ENCODE results near the gene MRPL33.
"Not testable (repeated sequence)": the region's sequence is repeated elsewhere in the genome, so short reads cannot be mapped to it uniquely, and the experiment has no call there.

MRPL33 gene

GRCh38 chr2:27742571-27742970 is 28.9 kb upstream of the MRPL33 start:
- DNase-seq, result no peak

GRCh38 chr2:27745494-27745893 is 26.0 kb upstream of the MRPL33 start:
- not testable (repeated sequence) for DNase-seq

GRCh38 chr2:27746325-27746724 is 25.2 kb upstream of the MRPL33 start:
- DNase-seq, result no peak

DNA sequence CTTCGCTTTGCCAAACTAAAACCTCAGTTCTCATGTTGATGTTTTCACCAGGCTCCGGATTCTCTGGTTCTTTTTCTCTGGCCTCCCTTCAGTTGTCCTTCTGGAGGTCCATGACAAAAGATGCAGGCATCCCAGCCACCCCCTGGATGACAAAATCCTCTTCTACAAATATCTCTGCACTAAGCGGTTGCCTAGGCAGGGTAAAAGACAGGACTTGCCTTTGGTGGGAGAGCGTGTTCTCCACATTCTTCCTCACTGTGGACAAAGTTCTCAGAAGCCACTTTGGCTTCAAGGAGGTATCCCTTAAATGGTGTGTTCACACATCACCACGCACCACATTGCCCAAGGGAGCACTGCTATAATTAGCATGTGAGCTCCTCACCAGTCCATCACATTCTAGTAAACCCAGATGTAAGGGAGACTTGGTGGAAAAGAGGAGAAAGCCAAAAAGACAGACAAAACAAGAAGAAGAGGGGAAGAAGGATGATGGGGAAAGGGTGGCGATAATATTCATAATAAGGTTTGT is 23.6 kb upstream of the MRPL33 start:
- DNase-seq, result no peak

DNA sequence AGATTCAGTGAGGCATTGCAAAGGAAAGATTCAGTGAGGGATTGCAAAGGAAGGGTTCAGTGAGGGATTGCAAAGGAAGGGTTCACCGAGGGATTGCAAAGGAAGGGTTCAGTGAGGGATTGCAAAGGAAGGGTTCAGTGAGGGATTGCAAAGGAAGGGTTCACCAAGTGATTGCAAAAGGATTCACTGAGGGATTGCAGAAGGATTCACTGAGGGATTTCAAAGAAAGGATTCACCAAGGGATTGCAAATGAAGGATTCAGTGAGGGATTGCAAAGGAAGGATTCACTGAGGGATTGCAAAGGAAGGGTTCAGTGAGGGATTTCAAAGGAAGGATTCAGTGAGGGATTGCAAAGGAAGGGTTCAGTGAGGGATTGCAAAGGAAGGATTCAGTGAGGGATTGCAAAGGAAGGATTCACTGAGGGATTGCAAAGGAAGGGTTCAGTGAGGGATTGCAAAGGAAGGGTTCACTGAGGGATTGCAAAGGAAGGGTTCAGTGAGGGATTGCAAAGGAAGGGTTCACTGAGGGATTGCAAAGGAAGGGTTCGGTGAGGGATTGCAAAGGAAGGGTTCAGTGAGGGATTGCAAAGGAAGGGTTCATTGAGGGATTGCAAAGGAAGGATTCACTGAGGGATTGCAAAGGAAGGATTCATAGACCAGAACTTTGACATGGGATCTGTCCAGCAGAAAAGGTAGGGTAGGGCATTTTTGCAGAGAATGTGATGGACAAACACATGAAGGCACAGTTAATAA is 22.5 kb upstream of the MRPL33 start:
- not testable (repeated sequence) for DNase-seq

DNA sequence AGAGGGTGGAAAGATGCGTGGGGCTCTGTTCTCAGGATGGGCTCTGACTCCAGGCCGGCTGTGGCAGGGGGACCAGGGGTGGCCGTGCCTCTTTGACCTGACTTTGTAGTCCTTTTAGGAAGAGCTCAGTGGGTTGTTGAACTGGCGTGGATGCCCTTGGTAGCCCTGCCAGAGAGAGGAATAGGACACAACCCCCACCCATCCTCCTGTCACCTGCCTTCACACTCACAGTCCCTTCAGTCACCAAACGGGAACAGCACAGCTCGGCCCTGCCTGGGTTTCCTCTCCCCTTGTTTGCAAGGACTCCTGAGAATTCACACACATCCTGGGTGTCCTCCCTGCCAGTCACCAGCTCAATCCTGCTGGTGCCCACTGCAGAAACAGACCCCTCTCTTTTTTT is 20.1 kb upstream of the MRPL33 start:
- no peak for DNase-seq

GRCh38 chr2:27752551-27753237 is 18.8 kb upstream of the MRPL33 start:
- DNase-seq, result peak; percentile 89

GRCh38 chr2:27754138-27754588 is 17.4 kb upstream of the MRPL33 start:
- peak; percentile 94 for DNase-seq

DNA sequence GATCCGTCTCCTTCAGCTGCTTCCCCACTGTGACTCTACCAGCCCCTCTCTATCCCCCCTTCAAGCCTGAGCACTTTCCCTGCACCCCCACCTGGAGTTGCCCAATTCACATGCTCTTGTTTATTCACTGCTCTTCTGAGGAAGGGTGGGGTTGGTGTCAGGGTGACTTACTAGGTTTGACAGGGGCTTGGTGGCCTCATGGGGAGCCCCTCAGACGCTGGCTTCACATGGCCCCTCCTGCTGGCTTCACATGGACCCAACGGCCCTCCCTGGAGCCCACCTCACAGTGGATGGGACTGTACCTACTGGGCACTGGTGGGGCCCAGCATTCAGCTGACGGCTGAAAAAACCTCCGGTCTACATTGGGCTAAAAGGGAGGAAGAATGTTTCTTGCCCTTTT is 16.7 kb upstream of the MRPL33 start:
- DNase-seq, result no peak

GRCh38 chr2:27756091-27756490 is 15.4 kb upstream of the MRPL33 start:
- no peak for DNase-seq

- no peak for DNase-seq
Observed at GRCh38 chr2:27756544-27757498, 14.7 kb upstream of the MRPL33 start.

GRCh38 chr2:27762951-27763906 is 8.3 kb upstream of the MRPL33 start:
- no peak for DNase-seq

DNA sequence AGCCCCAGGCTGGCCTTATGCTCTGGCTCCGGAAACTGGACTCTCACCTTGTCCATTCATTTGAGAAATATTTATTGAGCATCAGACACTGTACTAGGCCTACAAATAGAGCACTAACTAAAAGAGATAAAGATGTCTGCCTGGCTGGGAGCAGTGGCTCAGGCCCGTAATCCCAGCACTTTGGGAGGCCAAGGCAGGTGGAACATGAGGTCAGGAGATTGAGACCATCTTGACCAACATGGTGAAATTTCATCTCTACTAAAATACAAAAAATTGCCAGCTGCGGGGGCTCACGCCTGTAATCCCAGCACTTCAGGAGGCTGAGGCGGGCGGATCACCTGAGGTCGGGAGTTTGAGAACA is 7.6 kb upstream of the MRPL33 start:
- no peak for DNase-seq

GRCh38 chr2:27764526-27764925 is 7.0 kb upstream of the MRPL33 start:
- DNase-seq, result not testable (repeated sequence)

DNA sequence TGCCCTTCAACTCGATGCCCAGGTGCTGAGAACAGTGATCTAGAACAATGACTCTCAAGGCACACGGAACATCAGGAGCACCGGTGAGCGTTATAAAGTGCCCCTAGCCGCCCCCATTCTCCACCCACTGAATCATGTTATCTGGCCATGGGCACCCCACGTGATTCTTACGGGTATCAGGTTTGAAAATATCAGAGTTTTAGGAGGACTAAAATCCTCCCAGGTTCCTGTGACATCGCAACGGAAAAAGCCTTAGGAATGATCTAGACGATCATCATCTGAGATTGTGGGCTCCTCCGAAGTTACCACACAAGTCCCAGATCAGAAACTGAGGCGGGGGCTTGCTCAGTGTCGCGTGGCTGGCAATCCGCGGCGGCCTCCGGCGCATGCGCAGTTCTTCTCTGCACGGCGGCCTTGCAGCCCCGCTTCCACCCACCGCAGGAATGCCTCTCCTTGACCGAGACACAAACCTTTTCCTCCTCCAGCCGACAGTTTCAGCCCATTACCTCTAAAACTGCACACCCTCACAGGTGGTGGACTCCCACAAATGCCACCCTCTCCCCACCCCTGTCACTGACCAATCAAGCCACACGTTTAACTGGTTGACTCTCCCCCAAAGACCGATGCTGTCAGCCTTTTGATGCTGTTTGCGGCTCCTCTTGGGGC is 5.8 kb upstream of the MRPL33 start:
- DNase-seq, result no peak

GRCh38 chr2:27766287-27766661 is 5.2 kb upstream of the MRPL33 start:
- no peak for DNase-seq

DNA sequence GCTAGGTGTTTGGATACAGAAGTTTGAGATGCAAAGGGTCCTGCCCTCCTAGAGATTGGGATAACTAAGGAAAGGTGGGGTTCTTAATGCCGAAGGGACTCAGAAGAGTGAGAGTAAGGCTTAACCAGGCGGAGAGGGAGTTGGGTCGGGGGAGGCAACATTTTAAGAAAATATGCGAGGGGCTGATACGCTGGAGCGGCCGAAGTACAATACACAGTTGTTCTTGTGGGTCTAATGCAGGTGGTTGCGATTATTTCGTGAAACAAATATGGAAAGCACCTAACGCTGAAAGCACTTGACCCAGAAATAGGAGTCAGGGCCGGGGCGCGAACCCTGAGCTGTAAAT is 344 bp upstream of the MRPL33 start:
- DNase-seq, result no peak

DNA sequence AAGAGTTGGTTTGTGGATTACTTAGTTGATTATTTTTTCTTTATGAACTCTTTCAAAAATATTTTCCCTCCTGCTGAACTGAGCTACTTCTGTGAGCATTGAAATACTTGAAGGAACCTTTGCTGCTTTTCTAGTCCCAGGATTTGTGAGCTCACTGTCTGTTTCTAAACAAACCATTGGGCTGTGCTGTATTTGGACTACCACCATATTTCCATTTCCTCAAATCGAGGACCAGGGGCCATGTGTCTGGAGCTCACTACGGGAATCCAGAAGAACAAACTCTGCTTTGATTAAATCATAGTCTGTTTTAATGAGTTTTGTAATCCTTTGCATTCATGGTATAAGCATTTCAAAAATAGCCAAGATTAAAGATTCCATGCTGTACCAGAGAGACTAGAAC is 1.3 kb downstream of the MRPL33 start:
- DNase-seq, result no peak

DNA sequence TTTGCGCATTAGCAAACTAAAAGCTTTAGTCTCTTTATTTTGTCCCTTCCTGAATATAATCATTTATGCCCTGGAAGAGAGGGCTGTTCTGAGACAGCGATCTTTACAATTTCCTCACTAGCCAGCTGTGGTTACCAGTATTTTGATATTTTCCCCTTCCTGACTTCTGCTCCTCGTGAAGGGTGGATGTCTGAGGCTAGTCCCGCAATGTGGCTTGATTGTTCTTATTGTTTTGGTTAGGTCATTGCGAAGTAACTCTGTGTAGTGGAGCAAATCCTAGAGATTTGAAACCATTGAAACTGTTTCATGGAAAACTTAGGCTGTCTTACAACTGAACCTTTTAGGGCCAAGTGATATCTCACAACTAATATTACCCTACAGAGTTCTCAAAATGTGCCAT is 2.4 kb downstream of the MRPL33 start:
- DNase-seq, result no peak

- no peak for DNase-seq
Observed at GRCh38 chr2:27776097-27776496, 4.6 kb downstream of the MRPL33 start.

DNA sequence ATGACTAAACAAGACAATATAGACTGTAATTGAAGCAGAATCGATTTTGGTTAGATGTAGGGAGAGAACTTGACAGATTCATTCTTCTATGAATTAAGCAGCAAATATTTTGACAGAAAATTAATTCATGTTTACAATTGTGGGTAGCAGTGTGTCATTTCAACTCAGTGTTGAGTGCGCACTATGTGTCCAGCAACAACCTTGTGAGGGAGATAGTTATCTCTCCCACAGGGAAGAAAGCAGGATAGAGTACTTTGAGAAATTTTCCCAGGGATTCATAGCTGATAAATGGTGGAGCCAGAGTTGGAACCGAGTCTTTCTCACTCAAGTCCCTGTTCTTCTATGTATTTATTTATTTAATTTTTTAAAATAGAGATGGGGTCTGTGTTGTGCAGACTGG is 5.2 kb downstream of the MRPL33 start:
- no peak for DNase-seq
